CD4-positive, alpha-beta T cell treated with Interleukin-6 at 100 ng/mL for 8 hours (primary cell): Measurements from ENCODE around the gene FBLN2.
A peak's percentile ranks its signal among the peaks of the same experiment; 100 is the strongest.

ENCODE experiments used
- DNase-seq: peaks from one replicate; pipeline ENCODE4 v3.0.0-alpha.2; 2020; ENCODE audit warnings: mixed read lengths, low spot score

The FBLN2 gene

DNA sequence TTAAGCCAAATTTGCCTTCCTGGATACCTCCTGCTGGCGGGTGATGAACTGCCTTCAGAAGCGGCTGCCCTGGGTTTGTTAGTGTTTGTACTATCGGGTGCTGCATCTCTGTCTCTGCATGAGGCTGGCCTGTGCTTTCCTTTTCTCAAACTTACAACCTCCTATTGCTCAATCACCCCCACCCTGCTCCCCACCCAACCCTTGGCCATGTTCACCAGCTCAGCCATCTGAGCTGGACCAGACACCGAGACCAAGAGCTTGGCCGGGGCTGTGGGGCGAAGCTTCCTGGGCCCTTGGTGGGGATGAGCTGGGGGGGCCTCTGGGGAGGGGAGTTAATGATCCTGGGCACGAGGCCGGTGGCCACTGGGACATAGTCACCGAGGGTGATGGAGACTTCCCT lies 16.8 kb upstream of the FBLN2 start:
- DNase-seq = no peak

DNA sequence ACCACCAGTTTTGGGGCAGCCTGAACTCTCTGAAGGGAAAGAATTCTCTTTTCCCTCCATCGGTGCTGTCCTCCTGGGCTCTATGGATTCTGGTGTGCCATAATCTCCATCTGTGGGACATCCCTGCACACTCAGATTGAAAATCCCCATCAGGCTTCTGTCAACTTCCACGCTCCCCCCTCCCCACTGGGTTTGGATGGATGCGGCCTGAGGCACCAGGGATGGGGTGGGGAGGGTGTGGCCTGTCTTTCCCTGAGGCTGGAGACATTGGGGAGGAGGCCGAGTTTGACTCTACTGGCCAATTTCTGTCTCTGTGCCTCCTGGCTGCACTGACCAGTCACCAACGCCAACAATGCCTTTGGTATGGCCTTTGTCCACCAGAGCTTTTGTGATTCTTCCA lies 16.3 kb upstream of the FBLN2 start:
- DNase-seq = no peak

DNA sequence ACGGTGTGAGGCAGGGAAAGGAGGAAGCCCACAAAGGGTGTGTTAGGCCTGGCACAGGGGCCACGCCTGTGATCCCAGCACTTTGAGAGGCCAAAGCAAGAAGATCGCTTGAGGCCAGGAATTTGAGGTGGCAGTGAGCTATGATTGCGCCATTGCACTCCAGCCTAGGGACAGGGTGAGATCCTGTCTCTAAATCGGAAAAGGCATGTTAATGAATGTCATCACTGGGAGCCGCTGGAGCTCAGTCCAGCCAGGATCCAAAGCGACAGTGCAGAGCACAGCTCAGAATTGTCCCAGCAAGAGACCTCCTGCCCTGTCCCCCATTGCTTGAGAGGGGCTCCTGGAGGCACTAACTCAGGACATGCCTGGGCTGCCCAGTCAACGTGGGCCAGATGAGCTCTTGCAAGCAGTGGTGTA lies 15.0 kb upstream of the FBLN2 start:
- no peak for DNase-seq

DNA sequence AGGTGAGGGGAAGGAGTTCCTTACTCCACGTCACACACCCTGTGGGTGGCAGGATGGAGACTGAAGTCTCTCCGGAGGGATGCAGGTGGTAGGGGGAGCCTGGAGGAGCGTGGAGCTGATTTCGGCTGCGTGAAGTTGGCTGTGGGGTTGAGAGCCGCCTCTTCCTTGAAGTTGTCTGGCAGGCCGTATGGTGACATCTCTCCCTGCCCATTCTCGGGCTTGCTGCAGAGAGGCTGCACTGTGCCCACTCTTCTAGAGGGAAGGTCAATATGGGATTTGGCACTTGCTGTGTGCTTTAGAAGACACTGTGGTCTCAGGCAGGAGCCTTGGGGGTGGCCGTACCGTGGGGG lies 13.4 kb upstream of the FBLN2 start:
- DNase-seq = no peak

DNA sequence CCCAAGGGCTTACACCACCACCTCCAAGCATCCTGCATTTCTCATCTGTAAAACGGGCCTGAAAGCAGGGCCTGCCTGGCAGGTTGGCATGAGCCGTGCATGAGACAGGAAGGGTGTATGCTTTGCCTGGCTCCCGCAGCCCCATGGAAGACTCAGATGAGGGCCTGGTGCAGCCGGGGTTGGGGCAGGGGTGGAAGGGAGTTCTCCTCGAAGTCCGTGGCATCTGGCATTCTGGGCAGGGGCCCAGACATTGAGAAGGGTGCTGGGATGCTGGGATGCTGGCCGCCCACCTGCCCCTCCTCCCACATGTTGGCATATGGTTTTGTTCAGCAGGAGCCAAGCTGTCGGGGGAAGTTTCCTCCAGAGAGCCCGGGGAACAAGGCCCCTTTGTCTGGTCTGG lies 13.0 kb upstream of the FBLN2 start:
- no peak for DNase-seq

DNA sequence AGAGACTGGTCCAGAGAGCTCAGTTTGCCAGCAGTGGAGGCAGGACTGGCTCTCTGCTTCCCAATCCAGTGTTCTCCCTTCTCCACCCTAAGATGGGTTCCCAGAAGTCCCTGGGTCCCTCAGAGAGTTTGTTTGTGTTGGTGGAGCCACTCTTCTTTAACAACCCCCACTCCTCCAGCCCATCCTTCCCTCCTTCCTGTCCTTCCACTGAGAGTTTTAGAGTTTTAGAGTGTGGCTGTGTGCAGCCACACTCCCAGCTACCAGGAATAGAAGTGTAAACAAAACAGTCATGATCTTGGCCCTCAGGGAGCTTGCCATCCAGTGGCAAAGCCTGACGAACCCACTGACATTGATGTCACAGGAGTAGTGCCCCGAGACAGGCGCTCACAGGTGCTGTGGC lies 12.5 kb upstream of the FBLN2 start:
- DNase-seq = no peak

DNA sequence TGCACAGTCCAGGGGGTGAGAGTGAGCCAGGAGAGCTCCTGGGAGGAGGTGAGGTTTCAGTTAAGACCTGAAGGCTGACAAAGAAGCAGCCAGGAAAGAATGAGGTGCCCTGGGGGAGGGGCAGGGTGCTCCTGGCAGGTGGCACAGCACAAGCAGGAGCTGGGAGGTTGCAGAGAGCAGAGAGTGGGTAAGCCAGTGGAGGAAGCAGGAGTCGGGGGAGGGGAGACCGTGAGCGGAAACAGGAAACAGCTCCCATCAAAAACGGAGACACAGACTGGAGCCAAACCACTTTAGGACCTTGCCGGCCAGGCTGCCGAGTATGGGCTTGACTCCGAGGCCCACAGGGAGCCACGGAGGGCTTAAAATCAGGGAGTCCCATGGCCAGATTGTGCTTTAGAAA lies 12.1 kb upstream of the FBLN2 start:
- no peak for DNase-seq

DNA sequence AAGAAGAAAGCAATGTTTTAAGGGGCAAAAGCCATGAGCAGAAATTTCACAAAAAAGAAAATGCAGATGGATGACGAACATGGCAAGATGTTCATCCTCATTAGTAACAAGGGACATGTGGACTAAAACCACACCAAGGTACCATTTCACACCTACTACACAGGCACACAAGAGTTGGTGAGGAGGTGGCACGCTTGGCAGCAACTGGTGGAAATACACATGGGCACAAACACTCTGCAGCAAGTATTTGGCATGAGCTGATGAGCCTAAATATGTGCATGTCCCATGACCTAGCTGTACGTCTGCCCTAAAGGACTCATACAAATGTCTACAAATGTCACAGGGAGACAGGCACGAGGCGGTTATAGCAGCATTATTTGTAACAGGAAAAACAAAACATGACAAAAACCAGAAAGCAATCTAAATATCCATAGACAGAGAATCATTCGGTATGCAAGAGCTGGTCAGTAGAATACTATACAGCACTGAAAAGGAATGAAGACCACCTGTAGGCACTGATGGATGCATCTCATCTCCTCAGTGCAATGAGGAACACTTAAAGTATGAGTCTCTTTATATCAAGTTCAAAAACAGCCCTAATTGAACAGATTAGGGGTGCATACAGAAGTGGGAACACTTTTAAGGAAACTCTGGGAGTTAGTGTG lies 11.5 kb upstream of the FBLN2 start:
- DNase-seq = no peak

DNA sequence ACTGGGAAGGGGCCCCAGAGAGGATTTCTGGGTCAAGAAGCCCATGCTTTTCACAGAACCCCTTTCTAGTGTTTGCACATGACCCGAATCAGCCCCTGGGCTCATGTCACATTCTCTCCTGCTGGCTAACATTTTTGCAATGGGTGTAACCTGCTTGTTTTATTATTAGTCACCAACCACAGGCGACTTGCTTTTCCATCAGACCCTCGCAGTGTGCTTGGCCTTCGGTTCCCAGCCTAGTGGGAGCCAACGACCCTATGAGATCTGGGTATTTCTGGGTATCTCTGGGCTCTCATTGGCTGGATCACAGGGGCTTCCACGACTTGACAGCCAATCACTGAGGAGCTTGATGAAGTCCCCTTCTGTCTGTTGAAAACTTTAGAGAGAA lies 11.0 kb upstream of the FBLN2 start:
- DNase-seq = no peak

DNA sequence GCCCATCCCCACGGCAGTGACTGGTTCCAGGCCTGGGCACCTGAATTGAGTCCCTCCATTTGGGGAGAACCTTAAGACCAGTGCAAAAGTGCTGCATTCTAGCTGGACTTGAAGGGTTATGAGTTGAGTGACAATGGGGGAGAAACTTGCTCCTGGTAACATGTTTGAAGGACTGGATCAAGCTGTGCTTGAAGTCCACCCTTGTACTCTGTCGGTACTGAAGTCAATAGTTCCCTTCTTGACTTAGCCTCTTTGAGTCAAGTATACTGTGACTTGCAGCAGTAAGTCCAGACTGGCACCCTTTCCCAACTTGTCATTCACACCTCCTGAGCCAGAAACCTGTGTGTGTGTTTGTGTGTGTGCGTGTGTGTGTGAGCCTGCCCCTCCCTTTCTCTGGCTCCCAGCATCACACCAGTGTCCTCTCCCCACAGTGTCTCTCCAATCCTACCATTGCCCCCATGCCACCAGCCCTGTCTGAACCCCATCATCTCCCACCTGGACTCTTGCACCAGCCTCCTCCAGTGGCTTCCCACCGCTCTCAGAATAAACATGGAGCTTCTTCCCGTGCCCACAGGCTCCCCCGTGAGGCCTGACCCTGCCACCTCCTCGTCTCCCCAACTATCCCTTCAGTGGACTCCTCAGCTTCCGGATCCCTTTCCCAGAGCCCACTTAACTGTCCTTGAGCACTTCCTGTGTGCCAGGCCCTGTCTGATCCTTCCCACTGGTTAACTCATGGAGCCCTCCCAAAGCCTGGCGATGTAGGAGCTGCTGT lies 10.2 kb upstream of the FBLN2 start:
- no peak for DNase-seq

DNA sequence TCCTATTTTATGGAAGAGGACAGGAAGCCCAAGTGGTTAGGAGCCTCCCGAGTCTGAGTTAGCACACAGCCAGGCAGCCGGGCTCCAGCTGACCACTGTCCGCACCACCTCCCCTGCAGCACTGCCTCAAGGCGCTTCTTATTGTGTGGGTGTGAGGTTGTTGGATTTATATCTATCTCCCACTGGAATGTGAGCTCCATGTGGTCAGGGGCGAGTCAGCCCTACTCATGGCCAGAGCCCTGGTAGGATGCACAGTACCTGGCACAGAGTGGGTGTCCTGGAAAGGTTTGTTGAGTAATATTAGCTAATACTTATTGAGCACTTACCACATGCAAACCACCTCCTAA lies 9.7 kb upstream of the FBLN2 start:
- no peak for DNase-seq

DNA sequence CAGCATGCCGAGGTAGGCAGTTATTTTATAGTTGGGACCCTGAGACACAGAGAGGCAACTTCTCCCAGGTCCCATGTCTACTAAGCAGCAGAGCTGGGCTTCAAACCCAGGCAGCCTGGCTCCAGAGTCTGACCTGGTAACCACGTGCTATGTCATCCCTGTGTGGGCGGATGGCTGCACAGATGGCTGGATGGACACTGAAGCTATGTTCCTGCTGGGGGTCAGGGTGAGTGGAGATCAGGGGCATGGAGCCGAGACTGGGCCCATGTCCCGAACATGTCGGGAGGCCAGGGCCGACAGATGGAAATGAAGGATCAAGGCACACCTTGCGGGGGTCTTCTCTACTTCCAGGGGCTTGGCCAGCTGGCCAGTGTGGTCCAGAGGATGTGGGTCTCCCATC lies 9.3 kb upstream of the FBLN2 start:
- DNase-seq = no peak

DNA sequence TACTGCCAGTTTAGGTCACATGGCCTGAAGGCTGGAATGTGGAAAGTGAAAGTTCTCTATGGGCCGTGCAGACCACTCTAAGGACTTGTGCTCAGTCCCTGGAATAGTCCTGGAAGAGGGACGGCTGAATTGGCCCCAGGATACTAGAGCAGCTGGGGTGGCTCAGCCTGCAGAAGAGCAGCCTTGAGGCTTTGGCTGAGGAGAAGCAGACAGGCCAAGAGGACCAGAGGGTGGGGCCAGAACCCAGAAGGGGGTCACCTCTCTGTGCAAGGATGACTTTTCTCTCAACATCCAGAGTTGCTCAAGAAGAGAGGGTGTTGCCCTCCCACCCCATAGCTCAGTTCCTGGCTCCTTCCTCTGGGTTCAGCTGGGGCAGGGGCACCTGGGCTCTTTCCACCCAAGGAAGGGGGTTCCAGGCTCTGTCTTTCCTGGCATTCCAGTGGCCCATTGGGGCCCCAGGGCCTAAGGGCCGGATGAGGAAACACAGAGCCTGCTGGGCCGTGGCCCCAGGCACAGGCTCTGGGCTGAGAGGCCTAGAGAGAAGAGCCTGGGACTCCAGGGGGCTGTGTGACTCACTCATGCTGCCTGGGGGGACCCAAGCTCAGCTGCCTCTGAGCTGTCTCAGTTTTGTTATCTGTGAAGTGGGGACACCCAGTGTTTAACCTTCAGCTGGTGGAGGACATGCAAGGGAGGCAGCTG lies 8.5 kb upstream of the FBLN2 start:
- no peak for DNase-seq

DNA sequence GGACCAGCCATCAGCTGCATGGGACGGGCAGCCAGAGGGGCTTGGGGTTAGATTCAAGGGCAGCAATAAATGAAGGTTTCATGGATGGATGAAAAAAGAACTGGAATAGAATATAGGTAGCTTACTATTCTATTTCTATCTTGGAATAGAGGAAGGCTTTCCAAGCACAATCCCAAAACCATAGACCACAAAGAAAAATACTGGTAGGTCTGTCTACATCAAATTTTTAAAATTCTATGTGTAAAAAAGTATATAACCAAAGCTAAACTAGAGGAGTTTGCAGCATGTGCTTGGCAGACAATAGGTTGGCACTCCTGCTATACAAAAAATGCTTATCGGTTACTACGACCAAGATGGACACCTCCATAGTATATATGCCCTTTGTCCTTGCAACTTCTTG lies 7.2 kb upstream of the FBLN2 start:
- no peak for DNase-seq

DNA sequence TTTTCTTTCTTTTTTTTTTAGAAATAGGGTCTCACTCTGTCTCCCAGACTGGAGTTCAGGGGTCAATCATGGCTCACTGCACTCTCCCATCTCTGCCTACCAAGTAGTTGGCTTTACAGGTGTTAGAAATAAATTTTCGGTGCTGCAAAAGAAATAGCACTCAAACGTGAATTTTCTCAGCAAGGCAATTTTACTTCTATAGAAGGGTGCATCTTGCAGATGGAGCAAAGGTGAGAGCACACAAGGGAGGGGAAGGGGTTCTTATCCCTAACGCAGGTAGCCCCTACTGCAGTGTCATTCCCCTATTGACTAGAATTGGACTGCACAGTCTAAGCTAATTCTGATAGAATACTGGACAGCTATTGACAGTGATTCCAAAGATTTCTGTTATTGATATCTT lies 6.8 kb upstream of the FBLN2 start:
- no peak for DNase-seq

DNA sequence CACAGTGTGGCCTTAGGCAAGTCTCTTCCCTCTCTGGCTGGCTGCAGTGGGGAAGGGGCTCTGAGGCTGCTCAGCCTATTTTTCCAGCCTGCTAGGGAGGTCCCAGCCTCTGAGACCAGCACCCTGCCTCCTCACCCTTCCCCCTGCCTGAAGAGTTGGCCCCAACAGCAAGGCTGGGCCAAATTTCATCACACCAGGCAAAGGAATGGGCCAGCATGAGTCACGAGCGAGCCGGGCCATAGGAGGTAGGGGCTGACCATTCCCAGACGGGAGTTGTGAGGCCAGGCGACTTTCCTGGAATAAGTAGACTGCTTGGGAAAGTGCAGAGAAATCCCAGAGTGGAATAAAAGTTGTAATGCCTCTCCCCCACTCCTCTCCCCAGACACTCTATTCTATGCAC lies 5.7 kb upstream of the FBLN2 start:
- no peak for DNase-seq

DNA sequence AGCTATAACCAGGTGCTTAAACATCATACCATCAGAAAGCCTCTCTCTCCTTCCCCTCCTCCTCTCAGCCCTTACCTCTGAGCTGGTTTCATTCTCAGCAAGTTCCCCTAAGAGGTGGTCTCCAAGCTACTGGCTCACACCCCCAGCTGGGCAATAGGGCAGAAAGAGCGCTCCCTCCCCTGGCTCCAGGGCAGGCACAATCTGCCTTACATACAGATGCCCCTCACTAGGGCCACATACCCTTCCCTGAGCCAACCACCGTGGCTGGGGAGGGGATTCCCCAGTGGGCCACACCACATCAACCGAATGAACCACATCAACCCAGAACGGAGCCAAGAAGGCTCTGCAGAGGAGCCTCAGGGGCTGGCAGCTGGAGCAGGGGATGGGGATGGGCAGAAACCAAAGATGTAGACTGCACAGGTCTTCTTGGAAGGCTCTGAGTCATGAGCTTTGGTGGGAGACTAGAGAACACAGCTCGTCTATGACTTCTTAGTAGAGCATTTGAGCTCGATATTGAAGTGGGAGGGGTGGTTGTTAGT lies 4.6 kb upstream of the FBLN2 start:
- DNase-seq = peak; percentile 28

DNA sequence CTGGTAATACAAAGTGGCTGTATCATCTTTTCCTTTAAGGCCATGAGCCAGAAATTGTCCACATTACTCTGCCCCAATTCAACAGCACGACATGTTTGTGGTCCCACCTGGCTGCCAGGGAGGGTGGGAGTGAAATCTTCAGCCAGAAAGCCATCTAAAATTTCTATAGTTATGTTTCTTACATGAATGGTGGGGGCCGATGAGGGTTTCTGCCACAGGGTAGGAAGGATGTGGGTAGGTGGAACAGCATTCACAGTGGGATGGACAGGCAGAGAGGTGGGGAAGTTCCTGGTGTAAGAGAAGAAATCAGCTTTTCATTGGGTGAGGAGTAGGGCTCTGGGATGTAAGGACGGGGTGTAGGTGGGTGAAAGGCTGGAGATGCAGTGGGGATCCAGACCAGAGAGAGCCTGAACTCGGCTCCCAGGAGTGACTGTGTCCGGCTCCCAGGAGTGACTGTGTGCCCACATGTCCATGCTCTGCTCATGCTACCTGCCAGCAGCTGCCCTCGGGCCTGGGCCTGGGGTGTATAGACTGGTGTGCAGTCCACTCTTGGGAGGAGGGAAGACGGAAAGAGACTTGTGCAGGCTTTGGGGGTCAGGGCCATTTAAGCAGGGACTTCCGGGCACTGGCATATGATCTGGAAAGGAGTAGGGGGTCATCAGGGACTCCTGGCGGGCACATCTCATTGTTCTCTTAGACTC lies 3.8 kb upstream of the FBLN2 start:
- DNase-seq = no peak

DNA sequence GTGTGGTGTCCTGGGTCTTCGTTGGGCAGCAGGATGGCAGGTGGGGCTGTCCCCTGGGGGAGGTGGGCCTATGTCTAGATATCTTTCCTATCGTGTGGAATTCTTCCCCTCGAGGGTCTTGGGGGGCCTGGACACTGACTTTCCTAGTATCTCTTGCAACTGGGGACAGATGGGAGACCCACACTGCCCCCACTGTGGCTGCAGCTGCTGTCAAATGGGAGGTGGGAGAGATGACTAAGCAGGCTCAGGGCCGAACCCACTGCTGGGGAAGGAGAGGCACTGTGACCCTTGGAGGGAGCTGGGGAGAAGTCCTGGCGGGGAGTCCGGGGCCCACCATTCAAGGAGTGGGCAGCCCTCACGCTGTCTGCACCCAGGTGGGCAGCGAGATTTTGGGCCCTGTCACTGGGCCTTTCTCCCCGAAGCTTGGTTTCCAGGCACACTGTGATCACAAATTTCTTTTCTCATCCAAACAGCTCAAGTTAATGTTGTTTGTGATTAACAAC lies 2.9 kb upstream of the FBLN2 start:
- DNase-seq = no peak

DNA sequence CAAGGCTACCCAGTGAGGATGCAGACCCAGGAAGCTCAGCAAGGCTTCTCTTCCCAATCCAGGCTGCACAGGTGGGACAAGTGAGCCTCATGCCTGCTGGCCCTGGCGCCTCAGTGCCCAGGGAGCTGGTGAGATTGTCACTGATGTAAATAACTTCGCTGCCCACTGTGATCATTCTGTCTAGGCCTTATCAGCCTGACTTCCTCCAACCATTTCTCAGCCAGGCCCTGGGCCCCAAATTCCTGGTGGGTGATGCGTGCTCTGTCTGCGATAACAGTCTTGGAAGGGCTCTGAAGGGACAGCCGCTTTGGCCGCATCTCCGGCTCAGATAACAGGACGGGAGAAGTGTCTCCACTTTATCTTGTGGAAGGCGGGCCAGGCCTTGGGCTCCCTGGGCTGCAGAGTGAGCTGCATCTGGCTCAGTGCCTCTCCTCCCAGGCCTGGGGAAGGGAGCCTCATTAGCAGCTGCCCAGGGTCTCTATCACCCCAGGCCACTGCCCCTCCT lies 2.2 kb upstream of the FBLN2 start:
- DNase-seq = no peak

DNA sequence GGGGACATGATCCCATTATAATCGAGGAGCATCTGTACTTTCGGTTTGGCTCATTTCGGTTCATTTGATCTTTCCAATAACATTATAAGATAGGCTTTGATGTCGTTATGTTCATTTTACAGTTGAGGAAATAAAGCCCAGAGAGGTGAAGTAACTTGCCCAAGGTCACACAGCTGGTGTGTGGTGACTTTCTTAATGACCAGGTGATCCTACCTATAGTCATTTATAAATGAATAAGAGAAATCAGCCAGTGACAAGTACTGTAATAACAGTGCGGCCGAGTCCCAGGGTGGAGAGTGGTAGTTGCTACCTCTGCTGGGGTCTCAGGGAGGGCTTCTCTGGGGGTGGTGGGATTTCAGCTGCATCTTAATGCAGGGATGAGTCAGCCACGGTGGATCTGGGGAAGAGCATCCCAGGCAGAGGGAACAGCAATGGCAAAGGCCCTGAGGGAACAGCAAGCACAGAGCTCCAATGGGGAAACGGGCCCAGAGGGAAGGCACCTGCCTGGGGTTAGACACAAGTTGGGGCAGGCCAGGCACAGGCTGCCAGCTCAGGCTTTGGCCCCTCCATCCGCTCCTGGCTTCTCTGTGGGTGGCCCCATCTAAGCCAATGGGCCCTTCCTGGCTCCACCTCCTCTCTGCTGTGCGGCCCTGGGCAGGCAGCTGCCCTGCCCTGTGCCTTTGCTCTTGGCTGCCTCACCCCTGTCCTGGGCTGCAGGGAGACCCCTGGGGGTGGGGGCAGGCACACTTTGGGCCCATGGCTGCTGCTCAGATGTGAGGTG lies 1.1 kb upstream of the FBLN2 start:
- no peak for DNase-seq
